HUES48 (cell line): Measurements from ENCODE around the gene HOXB3.

ENCODE experiments used
- H3K27ac ChIP-seq: one replicate; pipeline ENCODE4 v1.7.0; 2013; ENCODE audit warnings: low read depth, low read length, inconsistent platforms
- H3K27me3 ChIP-seq: 2 replicates; pipeline ENCODE4 v1.6.1; 2013; ENCODE audit warnings: mild to moderate bottlenecking, low read length; ENCODE audit not compliant: control insufficient read depth, insufficient read depth
- H3K36me3 ChIP-seq: 2 replicates; pipeline ENCODE4 v1.6.1; 2013; ENCODE audit warnings: low read length; ENCODE audit not compliant: control insufficient read depth, insufficient read depth
- H3K4me1 ChIP-seq: 2 replicates; pipeline ENCODE4 v1.6.1; 2013; ENCODE audit warnings: mild to moderate bottlenecking, low read length; ENCODE audit not compliant: control insufficient read depth, insufficient read depth
- H3K4me3 ChIP-seq: 2 replicates; pipeline ENCODE4 v1.5.1; 2013; ENCODE audit warnings: mild to moderate bottlenecking, low read depth, low read length
- H3K9ac ChIP-seq: 2 replicates; pipeline ENCODE4 v1.6.1; 2013; ENCODE audit warnings: mild to moderate bottlenecking, low read depth, low read length, moderate library complexity
- H3K9me3 ChIP-seq: 2 replicates; pipeline ENCODE4 v1.6.1; 2013; ENCODE audit warnings: low read length; ENCODE audit not compliant: control insufficient read depth, insufficient read depth

Gene HOXB3

DNA sequence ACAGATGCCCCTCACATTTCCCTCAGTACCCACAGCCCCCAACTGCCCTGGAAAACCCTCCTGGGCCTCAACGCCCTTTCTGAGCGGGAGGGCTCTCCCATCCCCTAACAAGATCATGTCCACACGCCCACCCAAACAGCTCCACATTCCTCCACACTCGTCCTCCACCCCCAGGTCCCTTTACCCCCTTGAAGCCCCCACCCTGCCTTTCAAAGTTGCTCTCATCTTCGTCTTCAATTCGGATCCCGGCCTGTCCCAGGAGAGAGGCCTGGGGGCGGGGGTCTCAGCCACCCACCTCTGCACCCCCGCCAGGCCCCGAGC lies 26.2 kb downstream of the HOXB3 start:
- Histone ChIP-seq H3K4me1 (peaks cover 16% of the 10 kb centered on the region; the same call in 1 of the 2 replicates), H3K27me3 (peaks cover 100% of the 10 kb centered on the region), H3K9me3 (peaks cover 3% of the 10 kb centered on the region; the same call in 1 of the 2 replicates), H3K4me3 (no peak overlapping the region), H3K9ac (no peak overlapping the region), H3K36me3 (no peaks in the 10 kb centered on the region), H3K27ac (no peak overlapping the region)

- no peak overlapping the region for H3K4me3 ChIP-seq
- no peak overlapping the region for H3K9ac ChIP-seq
- H3K27me3 ChIP-seq, result peaks cover 100% of the 10 kb centered on the region
- H3K36me3 ChIP-seq, result no peaks in the 10 kb centered on the region
- peaks cover 16% of the 10 kb centered on the region; the same call in 1 of the 2 replicates for H3K4me1 ChIP-seq
- H3K27ac ChIP-seq, result no peak overlapping the region
- H3K9me3 ChIP-seq, result peaks cover 3% of the 10 kb centered on the region; the same call in 1 of the 2 replicates
Observed at GRCh38 chr17:48563385-48563838, 26.6 kb downstream of the HOXB3 start.

GRCh38 chr17:48562934-48563333 lies 27.1 kb downstream of the HOXB3 start:
- Histone ChIP-seq H3K4me1 (peaks cover 15% of the 10 kb centered on the region; the same call in 1 of the 2 replicates), H3K36me3 (no peaks in the 10 kb centered on the region)

DNA sequence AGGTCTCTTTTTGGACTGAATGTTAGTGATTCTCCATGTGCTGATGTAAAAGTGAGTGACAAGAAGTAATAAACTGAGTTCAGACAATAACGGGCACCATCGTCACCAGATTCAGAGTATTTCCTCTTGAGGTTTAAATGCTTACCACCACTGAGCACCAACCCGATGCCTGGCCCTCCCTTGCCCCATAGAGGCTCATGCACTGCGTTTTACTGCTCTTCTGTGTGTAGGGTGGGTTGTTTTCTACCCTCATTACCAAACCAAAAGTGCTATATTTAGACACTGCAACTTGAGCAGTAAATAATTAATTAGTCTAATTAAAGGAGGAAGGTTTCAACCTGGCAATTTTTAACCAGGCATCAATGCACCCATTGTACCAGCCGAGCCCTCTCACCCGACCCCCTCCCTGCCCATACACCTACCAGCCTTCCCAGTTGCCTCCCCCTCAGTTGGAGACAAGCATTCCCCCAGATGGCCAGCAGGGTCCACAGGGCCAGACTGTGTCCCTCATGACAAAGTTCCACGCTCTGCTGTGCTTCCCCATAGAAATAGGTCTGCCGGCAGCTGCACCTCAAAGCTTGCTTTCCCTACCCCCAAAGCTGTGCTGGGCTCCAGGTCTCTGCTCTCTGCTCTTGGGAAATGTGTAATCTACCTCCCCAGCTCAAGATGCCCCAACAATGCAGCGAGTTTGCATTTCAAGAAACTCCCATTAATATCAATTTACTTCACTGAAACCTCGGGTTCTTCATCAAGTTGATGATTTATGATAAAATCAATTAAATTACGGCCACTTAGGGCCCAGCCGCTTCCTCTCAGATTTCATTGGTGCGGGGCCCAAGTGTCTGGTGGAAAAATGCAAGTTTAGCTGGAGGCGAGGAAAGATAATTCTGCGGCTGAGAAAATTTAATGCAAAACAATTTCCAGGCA lies 27.9 kb downstream of the HOXB3 start:
- peaks cover 3% of the 10 kb centered on the region; the same call in 1 of the 2 replicates for H3K9me3 ChIP-seq
- H3K9ac ChIP-seq, result no peak overlapping the region
- H3K4me1 ChIP-seq, result peaks cover 7% of the 10 kb centered on the region; the same call in 1 of the 2 replicates
- H3K36me3 ChIP-seq, result no peaks in the 10 kb centered on the region
- peaks cover 100% of the 10 kb centered on the region for H3K27me3 ChIP-seq
- H3K4me3 ChIP-seq, result no peak overlapping the region
- H3K27ac ChIP-seq, result no peak overlapping the region

More at GRCh38 chr17:48562934-48563333, 27.1 kb downstream of the HOXB3 start:
- no peak overlapping the region for H3K27ac ChIP-seq
- H3K27me3 ChIP-seq, result peaks cover 100% of the 10 kb centered on the region
- no peak overlapping the region for H3K4me3 ChIP-seq
- no peak overlapping the region for H3K9ac ChIP-seq
- H3K9me3 ChIP-seq, result peaks cover 3% of the 10 kb centered on the region; the same call in 1 of the 2 replicates

GRCh38 chr17:48559840-48560817 lies 29.9 kb downstream of the HOXB3 start:
- H3K27me3 ChIP-seq, result peaks cover 100% of the 10 kb centered on the region
- no peaks in the 10 kb centered on the region for H3K36me3 ChIP-seq
- H3K4me1 ChIP-seq, result peaks cover 7% of the 10 kb centered on the region; the same call in 1 of the 2 replicates
- H3K27ac ChIP-seq, result no peak overlapping the region
- H3K9ac ChIP-seq, result no peak overlapping the region
- H3K4me3 ChIP-seq, result no peak overlapping the region
- no peaks in the 10 kb centered on the region for H3K9me3 ChIP-seq

DNA sequence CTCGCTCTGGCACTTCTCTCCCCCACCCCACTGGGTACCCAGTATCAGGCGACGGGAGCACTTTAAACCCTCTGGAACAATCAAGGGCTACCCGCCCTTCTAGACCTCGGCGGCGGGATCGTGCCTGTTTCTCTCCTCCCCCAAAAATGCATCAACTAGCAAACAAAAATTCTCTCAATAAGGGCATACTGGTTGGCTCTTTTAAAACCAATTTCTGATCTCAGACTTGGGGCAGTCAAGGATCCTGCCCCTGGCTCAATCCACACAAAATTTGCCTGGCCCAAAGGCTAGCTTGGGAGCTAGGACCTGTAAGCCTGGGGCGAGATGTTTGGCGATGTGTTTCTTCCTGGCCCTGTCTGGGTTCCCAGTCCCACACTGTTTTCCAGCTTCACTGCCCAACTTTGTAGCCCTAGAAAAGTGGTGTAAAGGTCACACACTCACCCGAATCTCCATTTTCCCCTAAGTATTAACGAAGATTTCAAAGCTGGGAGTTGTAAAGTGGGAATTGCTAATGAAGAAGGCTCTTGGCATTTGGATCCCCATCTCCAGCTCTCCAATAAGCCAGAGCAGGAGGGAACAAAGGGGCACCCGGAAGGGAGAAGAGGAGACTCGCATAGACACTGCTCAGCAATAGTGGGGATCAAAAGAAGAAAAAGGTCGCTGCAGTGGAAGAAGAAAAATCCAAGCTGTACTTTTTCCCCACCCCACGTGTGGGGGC lies 30.8 kb downstream of the HOXB3 start:
- Histone ChIP-seq H3K4me1 (peaks cover 11% of the 10 kb centered on the region; the same call in 1 of the 2 replicates), H3K27me3 (peaks cover 100% of the 10 kb centered on the region), H3K27ac (no peak overlapping the region), H3K4me3 (no peak overlapping the region), H3K9me3 (no peaks in the 10 kb centered on the region), H3K9ac (no peak overlapping the region), H3K36me3 (no peaks in the 10 kb centered on the region)

DNA sequence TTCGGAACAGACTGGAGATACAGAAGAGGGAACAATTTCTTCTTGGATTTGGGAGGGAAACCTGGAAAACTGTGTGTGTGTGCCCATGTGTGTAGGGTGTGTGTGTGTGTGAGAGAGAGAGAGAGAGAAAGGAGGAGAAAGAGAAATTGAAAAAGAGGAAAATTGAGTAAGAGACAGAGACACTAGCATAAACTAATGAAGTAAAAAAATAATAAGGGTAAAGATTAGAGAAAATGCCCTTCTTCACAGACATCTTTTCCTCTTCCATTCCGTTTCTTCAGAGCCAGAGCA lies 31.3 kb downstream of the HOXB3 start:
- no peaks in the 10 kb centered on the region for H3K9me3 ChIP-seq
- H3K27ac ChIP-seq, result no peak overlapping the region
- H3K9ac ChIP-seq, result no peak overlapping the region
- H3K27me3 ChIP-seq, result peaks cover 100% of the 10 kb centered on the region
- no peak overlapping the region for H3K4me3 ChIP-seq
- peaks cover 11% of the 10 kb centered on the region; the same call in 1 of the 2 replicates for H3K4me1 ChIP-seq
- H3K36me3 ChIP-seq, result no peaks in the 10 kb centered on the region

DNA sequence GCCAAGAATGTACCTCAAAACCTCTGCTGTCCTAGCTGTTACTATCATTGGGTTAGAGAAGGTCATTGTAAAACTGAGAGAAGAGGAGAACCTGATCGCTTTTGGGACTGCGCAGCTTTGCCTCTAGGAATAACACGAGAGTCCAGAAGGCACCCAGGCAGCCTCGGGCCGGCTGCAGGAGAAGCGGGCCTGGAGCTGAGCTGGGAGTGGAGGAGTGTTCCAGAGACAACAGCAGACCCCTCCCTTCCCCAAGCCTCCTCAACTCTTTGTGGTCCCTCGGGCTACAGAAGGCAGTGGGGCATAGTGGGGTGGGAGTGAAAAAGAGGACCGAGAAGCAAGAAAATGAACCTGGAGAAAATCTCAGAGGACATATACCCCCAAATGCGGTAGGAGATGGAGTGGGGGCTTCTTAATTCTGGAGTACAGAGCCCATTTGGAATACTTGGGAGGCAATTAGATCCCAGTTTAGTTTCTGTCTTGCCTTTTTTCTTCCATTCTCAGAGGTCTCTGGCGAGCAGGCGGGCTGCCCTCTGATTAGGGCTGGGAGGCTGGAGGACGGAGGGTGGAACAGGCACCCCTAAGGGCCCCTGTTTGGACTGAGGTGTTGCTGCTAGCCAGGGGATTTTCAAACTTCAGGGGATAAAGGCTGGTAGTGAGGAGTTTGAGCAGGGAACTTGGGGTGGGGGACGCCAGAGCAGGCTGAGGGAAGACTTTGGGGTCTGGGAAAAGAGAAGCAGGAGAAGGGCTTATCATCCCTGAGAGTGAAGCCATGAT lies 31.8 kb downstream of the HOXB3 start:
- Histone ChIP-seq H3K36me3 (no peaks in the 10 kb centered on the region), H3K4me3 (no peak overlapping the region), H3K9me3 (no peaks in the 10 kb centered on the region), H3K27me3 (peaks cover 100% of the 10 kb centered on the region), H3K9ac (no peak overlapping the region), H3K27ac (no peak overlapping the region), H3K4me1 (peaks cover 11% of the 10 kb centered on the region; the same call in 1 of the 2 replicates)

- peaks cover 11% of the 10 kb centered on the region; the same call in 1 of the 2 replicates for H3K4me1 ChIP-seq
- no peak overlapping the region for H3K4me3 ChIP-seq
- H3K27me3 ChIP-seq, result peaks cover 100% of the 10 kb centered on the region
- no peaks in the 10 kb centered on the region for H3K9me3 ChIP-seq
- H3K27ac ChIP-seq, result no peak overlapping the region
- no peak overlapping the region for H3K9ac ChIP-seq
- H3K36me3 ChIP-seq, result no peaks in the 10 kb centered on the region
Observed at GRCh38 chr17:48556576-48557401, 33.3 kb downstream of the HOXB3 start.
